Fibroblast of villous mesenchyme (primary cell): ENCODE data around the gene OR9Q1. TPM values are rescaled to one million over a fixed set of nuclear protein-coding genes. Genes with fewer than 3 reads are reported as not detected.

Experiments
- DNase-seq: peaks from one replicate; pipeline ENCODE4 v3.0.0-alpha.2; 2010; ENCODE audit warnings: low read depth
- H3K4me3 ChIP-seq: 2 replicates; pipeline ENCODE4 v1.5.1; 2011; ENCODE audit warnings: low read depth, mild to moderate bottlenecking, low read length
- total RNA-seq: library from RNA; depleted of rRNA; stranded (reverse); fragments of >200 nt; gene quantifications from 2 replicates; pipeline ENCODE4 v1.2.3, GENCODE V29; 2012
- TF ChIP-seq, protein P1 (sequence below): IDR thresholded peaks from 2 replicates; pipeline ENCODE4 v1.5.1; 2012; ENCODE audit warnings: low read depth, mild to moderate bottlenecking, low read length; ENCODE audit not compliant: insufficient read depth

OR9Q1 gene
- total RNA-seq, 1 donor = not detected

DNA sequence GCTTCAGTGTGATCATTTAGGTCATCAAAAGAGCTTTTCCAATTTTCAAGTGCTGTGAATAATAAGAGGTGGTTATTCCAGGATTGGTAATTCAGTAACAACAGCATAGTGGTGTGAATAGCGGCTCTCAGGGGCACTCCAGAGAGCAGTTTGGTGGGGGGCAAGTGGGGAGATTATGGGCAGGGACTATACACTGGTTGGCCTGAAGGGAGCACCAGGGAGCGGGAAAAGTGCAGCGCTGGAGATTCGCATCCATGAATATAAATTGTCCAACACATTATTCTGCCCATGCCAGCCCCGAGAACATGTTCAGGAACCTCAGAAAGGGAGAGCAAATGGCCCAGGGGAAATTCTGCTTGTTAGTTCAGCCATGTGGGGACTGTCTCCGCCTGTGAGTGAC lies 45.0 kb downstream of the OR9Q1 start:
- TF ChIP-seq, protein P1, sequence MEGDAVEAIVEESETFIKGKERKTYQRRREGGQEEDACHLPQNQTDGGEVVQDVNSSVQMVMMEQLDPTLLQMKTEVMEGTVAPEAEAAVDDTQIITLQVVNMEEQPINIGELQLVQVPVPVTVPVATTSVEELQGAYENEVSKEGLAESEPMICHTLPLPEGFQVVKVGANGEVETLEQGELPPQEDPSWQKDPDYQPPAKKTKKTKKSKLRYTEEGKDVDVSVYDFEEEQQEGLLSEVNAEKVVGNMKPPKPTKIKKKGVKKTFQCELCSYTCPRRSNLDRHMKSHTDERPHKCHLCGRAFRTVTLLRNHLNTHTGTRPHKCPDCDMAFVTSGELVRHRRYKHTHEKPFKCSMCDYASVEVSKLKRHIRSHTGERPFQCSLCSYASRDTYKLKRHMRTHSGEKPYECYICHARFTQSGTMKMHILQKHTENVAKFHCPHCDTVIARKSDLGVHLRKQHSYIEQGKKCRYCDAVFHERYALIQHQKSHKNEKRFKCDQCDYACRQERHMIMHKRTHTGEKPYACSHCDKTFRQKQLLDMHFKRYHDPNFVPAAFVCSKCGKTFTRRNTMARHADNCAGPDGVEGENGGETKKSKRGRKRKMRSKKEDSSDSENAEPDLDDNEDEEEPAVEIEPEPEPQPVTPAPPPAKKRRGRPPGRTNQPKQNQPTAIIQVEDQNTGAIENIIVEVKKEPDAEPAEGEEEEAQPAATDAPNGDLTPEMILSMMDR = no peak
- DNase-seq = no peak
- H3K4me3 ChIP-seq = no peak overlapping the region

DNA sequence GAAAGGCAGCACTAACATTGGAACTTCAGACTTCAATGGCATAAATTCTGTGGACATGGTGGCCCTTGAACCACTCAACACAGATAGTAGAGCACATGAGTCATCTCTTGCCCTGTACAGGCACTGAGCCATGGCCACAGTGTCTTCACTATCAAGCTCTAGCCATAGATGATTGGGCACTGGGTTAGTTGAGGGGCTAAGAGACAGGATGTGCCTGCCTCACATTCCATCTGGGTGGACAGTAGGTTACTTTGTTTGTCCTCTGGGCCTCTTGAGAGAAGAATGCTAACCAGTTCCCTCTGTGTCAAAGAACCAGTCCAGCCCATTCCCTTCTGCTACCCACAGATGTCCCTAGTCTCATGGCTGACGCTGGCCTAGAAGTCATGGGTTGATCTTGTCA lies 46.9 kb downstream of the OR9Q1 start:
- TF ChIP-seq, protein P1 = no peak
- H3K4me3 ChIP-seq = no peak overlapping the region
- DNase-seq = no peak

DNA sequence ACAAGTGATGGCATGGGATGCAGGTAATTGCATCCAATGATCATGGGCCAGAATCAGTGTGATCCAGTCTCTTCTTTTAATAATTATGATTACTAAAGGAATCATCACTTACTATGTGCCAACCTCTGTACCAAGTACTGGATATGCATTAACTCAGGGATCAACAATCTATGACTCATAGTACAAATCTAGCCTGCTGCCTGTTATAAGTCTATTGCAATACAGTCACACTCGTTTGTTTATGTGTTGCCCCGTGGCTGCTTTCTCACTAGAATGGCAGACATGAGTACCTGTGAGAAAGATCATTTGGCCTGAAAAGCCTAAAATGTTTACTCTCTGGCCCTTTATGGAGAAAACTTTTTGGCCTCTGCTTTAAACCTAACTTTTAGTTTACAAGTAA lies 52.1 kb downstream of the OR9Q1 start:
- peak; percentile 45 for DNase-seq
- no peak overlapping the region for H3K4me3 ChIP-seq
- TF ChIP-seq, protein P1 = no peak

DNA sequence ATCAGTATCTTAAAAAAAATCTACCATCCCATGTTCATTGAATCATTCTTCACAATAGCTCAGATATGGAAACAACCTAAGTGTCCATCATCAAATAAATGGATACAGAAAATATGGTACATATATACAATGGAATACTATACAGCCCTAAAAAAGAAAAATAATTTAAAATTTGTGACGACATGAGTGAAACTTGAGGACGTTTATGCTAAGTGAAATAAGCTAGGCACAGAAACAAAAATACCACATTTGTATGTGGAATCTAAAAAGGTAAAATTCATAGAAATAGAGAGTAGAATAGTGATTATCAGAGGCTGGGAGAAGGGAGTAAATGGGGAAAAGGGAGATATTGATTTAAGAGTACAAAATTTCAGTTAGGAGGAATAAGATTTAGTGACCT lies 62.8 kb downstream of the OR9Q1 start:
- DNase-seq = no peak
- no peak overlapping the region for H3K4me3 ChIP-seq
- TF ChIP-seq, protein P1 = no peak

DNA sequence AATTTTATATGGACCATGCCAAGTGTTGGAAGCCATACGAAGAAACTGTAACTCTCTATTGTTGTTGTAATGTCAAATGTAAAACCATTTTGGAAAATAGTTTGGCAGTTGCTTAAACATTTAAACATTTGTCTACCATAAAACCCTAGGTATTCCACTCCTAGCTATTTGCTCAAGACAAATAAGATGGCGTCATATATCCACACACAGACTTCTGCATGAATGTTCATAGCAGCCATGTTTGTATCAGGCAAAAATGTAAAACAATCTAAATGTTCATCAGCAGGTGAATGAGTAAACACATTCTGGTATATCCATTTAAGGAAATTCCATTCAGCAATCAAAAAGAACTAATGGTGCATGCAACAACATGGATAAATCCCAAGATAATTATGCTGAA lies 73.8 kb downstream of the OR9Q1 start:
- no peak for DNase-seq
- H3K4me3 ChIP-seq = no peak overlapping the region
- TF ChIP-seq, protein P1 = no peak

DNA sequence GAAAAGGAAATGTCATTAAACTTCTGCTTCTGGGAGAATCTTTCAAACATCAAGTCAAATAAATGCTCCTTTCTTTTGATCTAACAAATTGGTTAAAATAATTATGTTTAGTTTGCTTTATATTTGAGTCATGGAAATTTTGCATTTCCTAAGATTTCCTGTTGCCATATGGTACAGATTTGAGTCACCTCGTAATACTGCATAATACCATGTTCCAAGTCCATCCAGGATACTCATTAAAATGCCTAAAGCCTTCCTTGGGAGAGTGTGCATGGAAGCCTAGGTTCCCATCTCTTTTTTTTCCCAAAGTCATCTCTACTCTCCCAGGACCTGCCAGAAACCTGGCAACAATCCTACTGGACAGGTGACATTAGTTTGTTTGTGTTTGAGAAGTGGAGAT lies 97.4 kb downstream of the OR9Q1 start:
- DNase-seq = no peak
- TF ChIP-seq, protein P1 = no peak

DNA sequence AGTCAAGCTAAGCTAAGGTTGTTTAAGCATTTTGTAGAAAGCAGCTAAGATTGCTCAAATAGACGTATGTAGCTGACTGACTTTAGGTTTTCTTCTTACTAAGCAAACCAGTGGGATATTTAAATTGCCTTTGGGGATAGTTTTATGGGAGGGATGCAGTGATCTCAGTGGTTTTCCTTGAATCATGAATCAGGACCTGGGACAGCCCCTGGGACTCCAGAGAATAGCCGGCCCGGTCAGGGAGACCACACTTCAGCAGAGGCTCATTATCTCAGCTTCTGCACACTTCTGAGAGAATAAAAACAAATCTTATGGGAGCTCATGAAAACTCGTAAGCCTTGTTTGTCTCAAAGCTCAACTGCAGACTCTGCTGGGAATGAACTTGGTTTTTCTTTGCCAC lies 101.8 kb downstream of the OR9Q1 start, which contains the start of gene OR9I1:
Gene OR9I1 (minus strand): TSS at position 62 of the 400 bp plus-strand sequence. CDS start 6,086 bp downstream, outside the sequence.
- TF ChIP-seq, protein P1 = no peak
- DNase-seq = no peak
- H3K4me3 ChIP-seq = no peak within 1 kb of the TSS

More for the DNA sequence above, 97.4 kb downstream of the OR9Q1 start:
- H3K4me3 ChIP-seq = no peak overlapping the region
